Measurements from ENCODE around the gene OR2F2.

DNA sequence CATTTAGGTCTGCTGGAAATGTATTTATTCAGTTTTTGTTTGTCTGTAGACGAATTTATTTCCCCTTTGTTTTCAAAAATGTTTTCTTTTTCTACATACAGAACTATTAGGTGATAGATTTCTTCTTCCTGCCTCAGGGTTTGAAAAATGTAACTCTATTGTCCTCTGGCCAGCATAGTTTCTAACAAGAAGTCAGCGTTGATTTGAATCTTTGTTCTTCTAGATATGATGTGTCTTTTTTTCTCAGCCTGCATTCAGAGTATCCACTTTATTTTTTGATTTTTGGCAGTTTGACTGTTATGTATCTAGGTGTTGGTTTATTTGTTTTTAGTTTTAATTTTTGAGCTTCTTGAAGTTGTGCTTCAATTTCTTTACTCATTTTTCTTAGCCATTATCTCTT lies 12.1 kb downstream of the OR2F2 start:
- TF ChIP-seq, protein P1, sequence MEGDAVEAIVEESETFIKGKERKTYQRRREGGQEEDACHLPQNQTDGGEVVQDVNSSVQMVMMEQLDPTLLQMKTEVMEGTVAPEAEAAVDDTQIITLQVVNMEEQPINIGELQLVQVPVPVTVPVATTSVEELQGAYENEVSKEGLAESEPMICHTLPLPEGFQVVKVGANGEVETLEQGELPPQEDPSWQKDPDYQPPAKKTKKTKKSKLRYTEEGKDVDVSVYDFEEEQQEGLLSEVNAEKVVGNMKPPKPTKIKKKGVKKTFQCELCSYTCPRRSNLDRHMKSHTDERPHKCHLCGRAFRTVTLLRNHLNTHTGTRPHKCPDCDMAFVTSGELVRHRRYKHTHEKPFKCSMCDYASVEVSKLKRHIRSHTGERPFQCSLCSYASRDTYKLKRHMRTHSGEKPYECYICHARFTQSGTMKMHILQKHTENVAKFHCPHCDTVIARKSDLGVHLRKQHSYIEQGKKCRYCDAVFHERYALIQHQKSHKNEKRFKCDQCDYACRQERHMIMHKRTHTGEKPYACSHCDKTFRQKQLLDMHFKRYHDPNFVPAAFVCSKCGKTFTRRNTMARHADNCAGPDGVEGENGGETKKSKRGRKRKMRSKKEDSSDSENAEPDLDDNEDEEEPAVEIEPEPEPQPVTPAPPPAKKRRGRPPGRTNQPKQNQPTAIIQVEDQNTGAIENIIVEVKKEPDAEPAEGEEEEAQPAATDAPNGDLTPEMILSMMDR (IDR thresholded peaks at IDR 0.05 in 2 of 3, conservative IDR thresholded peaks at IDR 0.05 in 1 of 3; ENCODE audit: borderline replicate concordance in 1 of 3, insufficient read depth in 1 of 3, low read depth in 2 of 3, low read length in 2 of 3), result no peak
- TF ChIP-seq POLR2A (IDR thresholded peaks at IDR 0.05; ENCODE audit: borderline replicate concordance, extremely low read depth, insufficient read depth, insufficient read length) (no peak), EZH2 (IDR thresholded peaks at IDR 0.05) (no peak), POLR2AphosphoS5 (IDR thresholded peaks at IDR 0.05; ENCODE audit: low read depth, low read length) (no peak), SIN3A (IDR thresholded peaks at IDR 0.05; ENCODE audit: low read depth) (no peak), ELF1 (IDR thresholded peaks at IDR 0.05; ENCODE audit: borderline replicate concordance, low read depth) (no peak), RAD21 (IDR thresholded peaks at IDR 0.05; ENCODE audit: low read depth) (no peak), EZH2phosphoT487 (IDR thresholded peaks at IDR 0.05; ENCODE audit: borderline replicate concordance) (no peak), ZNF274 (IDR thresholded peaks at IDR 0.05; ENCODE audit: low read depth, low read length) (no peak), CEBPB (IDR thresholded peaks at IDR 0.05; ENCODE audit: low read depth) (no peak), SP1 (IDR thresholded peaks at IDR 0.05; ENCODE audit: low read depth) (no peak)

All from HCT116 (cell line).